ENCODE measurements around the gene C3orf62. TPM values are rescaled to one million over a fixed set of nuclear protein-coding genes. Genes with fewer than 3 reads are reported as not detected.

C3orf62 gene
- total and polyA plus RNA-seq, 2 of the 4 experiments (the other 2 are of a cell fraction), result 0.90 to 3.1 TPM

GRCh38 chr3:49316696-49317457, 39.8 kb upstream of the C3orf62 start:
- H3K4ac ChIP-seq (ENCODE audit: low read depth, low read length), result no peak overlapping the region
- no TSS peak for BruUV-seq (replicated peaks)
- no peak overlapping the region for H2BK15ac ChIP-seq (ENCODE audit: low read depth, low read length)
- no peak overlapping the region for H3K27ac ChIP-seq (ENCODE audit: insufficient read depth, low read length)
- no peak overlapping the region for H3K14ac ChIP-seq (replicated peaks; ENCODE audit: low read depth, low read length)
- H4K8ac ChIP-seq (ENCODE audit: low read depth in 2 of 2, low read length in 2 of 2), result no peak overlapping the region
- no peak overlapping the region for H4K5ac ChIP-seq (ENCODE audit: low read depth, low read length)
- no peaks in the 10 kb centered on the region for H3K27me3 ChIP-seq (ENCODE audit: control insufficient read depth, insufficient read depth, low read length)
- no peak for ATAC-seq (ENCODE audit: low read depth)
- no peak overlapping the region for H2BK120ac ChIP-seq (ENCODE audit: low read depth, low read length)
- dilution Hi-C loops (cut with HindIII; ENCODE audit: low sequenced_read_pairs, unreplicated experiment), result no loop called here
- no peak overlapping the region for H3K18ac ChIP-seq (ENCODE audit: low read depth, low read length)
- H4K91ac ChIP-seq (ENCODE audit: insufficient read depth, low read depth, low read length), result no peak overlapping the region
- H3K79me1 ChIP-seq (ENCODE audit: low read depth in 1 of 2, low read length in 2 of 2), result peaks cover 5 to 37% of the 10 kb centered on the region in 2 experiments; a peak in 2 of 4 replicates
- H3K4me3 ChIP-seq (ENCODE audit: insufficient read depth, low read depth, low read length), result no peak overlapping the region
- H2BK20ac ChIP-seq (ENCODE audit: low read depth, low read length), result no peak overlapping the region
- intact Hi-C loops (cut with micrococcal nuclease), result no loop called here
- WGBS, 2 experiments (ENCODE audit: extremely low coverage in 2 of 2, insufficient read length in 1 of 2), result 97% methylated on average over 6 of the region's 16 CpGs; no CpG with 5 or more reads in 1 of the 2 experiments
- no peak overlapping the region for H3K4me2 ChIP-seq (ENCODE audit: low read depth, low read length)
- 0 out of 2 replicates have a peak, but pooled peaks cover 3% of the 10 kb centered on the region for H4K20me1 ChIP-seq (ENCODE audit: insufficient read depth, low read length)
- no peak overlapping the region for H2BK5ac ChIP-seq (ENCODE audit: low read depth, low read length, poor library complexity, severe bottlenecking)
- no peak overlapping the region for H3K56ac ChIP-seq (ENCODE audit: extremely low read depth, insufficient read depth, low read length)
- no peak overlapping the region for H3K9ac ChIP-seq (ENCODE audit: low read depth, low read length)
- CTCF ChIA-PET, result no interaction called here
- no peaks in the 10 kb centered on the region for H3K4me1 ChIP-seq (ENCODE audit: control insufficient read depth, insufficient read depth, low read length)
- H3K23ac ChIP-seq (ENCODE audit: low read depth, low read length), result no peak overlapping the region
- H2AFZ ChIP-seq (replicated peaks; ENCODE audit: low read length, poor library complexity), result no peak overlapping the region
- no peak overlapping the region for H2AK5ac ChIP-seq (ENCODE audit: low read depth, low read length)
- no peak overlapping the region for H2AK9ac ChIP-seq (replicated peaks; ENCODE audit: low read depth, low read length, poor library complexity)
- no peak for DNase-seq
- POLR2A ChIA-PET (ENCODE audit: unreplicated experiment), result no interaction called here
- in situ Hi-C loops (cut with MboI; ENCODE audit: low sequenced_read_pairs), result no loop called here
- peaks cover 4% of the 10 kb centered on the region for H3K9me1 ChIP-seq (ENCODE audit: insufficient read depth, low read length)
- no peaks in the 10 kb centered on the region for H3K9me3 ChIP-seq (ENCODE audit: control insufficient read depth, insufficient read depth, low read length)
- peaks cover 41% of the 10 kb centered on the region for H3K36me3 ChIP-seq (ENCODE audit: control insufficient read depth, insufficient read depth, low read length)
- TF ChIP-seq RFX5 (IDR thresholded peaks at IDR 0.05; ENCODE audit: low read depth, low read length) (no peak), RCOR1 (IDR thresholded peaks at IDR 0.05; ENCODE audit: insufficient replicate concordance, low read length) (no peak), RAD21 (IDR thresholded peaks at IDR 0.05; ENCODE audit: low read length) (no peak), ELK1 (IDR thresholded peaks at IDR 0.05; ENCODE audit: borderline replicate concordance, low read depth, low read length) (no peak), NFE2L2 (IDR thresholded peaks at IDR 0.05; ENCODE audit: low read depth, low read length) (no peak), MAFK (IDR thresholded peaks at IDR 0.05; ENCODE audit: low read depth, low read length) (no peak), POLR2A (IDR thresholded peaks at IDR 0.05; ENCODE audit: low read depth, low read length) (no peak), BHLHE40 (IDR thresholded peaks at IDR 0.05; ENCODE audit: low read depth, low read length) (no peak), SMC3 (IDR thresholded peaks at IDR 0.05; ENCODE audit: low read depth, low read length) (no peak), MAZ (IDR thresholded peaks at IDR 0.05; ENCODE audit: borderline replicate concordance, low read depth, low read length) (no peak), CHD1 (IDR thresholded peaks at IDR 0.05; ENCODE audit: low read depth, low read length) (no peak), FOS (IDR thresholded peaks at IDR 0.05; ENCODE audit: low read depth, low read length) (no peak), USF2 (IDR thresholded peaks at IDR 0.05; ENCODE audit: low read depth, low read length) (no peak)
- TF ChIP-seq, protein P1, sequence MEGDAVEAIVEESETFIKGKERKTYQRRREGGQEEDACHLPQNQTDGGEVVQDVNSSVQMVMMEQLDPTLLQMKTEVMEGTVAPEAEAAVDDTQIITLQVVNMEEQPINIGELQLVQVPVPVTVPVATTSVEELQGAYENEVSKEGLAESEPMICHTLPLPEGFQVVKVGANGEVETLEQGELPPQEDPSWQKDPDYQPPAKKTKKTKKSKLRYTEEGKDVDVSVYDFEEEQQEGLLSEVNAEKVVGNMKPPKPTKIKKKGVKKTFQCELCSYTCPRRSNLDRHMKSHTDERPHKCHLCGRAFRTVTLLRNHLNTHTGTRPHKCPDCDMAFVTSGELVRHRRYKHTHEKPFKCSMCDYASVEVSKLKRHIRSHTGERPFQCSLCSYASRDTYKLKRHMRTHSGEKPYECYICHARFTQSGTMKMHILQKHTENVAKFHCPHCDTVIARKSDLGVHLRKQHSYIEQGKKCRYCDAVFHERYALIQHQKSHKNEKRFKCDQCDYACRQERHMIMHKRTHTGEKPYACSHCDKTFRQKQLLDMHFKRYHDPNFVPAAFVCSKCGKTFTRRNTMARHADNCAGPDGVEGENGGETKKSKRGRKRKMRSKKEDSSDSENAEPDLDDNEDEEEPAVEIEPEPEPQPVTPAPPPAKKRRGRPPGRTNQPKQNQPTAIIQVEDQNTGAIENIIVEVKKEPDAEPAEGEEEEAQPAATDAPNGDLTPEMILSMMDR (conservative IDR thresholded peaks at IDR 0.05; ENCODE audit: low read depth, low read length), result no peak
